Head of caudate nucleus (tissue), 42 donors: ENCODE data around the gene BRDT.
"Not testable (repeated sequence)": the region's sequence is repeated elsewhere in the genome, so short reads cannot be mapped to it uniquely, and the experiment has no call there.

Source experiments
- DNase-seq, 42 donors: peaks; one replicate each; pipeline versions ENCODE4 v3.0.0 to v3.0.0-alpha.2; 2020 to 2021; ENCODE audit warnings: mixed read lengths in 7 of 42
- intact Hi-C: fragments of 100-400 bp; cut with DNase I; formaldehyde crosslinking; loops from one replicate; pipeline ENCODE4 v1.15.0; 2022

The BRDT gene

DNA sequence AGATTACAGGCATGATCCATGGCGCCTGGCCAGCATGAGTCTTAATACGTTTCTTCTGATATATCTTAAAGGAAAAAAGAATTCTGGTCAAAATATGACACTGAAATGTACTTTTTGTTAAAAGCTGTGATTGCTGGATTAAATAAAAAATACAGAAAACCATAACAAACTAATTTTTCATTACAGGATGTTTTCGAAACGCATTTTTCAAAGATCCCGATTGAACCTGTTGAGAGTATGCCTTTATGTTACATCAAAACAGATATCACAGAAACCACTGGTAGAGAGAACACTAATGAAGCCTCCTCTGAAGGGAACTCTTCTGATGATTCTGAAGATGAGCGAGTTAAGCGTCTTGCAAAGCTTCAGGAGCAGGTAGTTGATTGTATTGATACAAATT is 30.2 kb downstream of the BRDT start:
- intact Hi-C loops = no loop called here
- DNase-seq = no peak

DNA sequence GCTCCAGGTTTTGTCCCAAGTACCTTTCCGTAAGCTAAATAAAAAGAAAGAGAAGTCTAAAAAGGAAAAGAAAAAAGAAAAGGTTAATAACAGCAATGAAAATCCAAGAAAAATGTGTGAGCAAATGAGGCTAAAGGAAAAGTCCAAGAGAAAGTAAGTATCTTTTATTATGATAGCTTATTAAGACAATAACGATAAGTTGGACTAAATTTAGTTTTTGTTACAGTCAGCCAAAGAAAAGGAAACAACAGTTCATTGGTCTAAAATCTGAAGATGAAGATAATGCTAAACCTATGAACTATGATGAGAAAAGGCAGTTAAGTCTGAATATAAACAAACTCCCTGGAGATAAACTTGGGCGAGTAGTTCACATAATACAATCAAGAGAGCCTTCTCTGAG is 31.5 kb downstream of the BRDT start:
- DNase-seq = no peak
- intact Hi-C loops = no loop called here

DNA sequence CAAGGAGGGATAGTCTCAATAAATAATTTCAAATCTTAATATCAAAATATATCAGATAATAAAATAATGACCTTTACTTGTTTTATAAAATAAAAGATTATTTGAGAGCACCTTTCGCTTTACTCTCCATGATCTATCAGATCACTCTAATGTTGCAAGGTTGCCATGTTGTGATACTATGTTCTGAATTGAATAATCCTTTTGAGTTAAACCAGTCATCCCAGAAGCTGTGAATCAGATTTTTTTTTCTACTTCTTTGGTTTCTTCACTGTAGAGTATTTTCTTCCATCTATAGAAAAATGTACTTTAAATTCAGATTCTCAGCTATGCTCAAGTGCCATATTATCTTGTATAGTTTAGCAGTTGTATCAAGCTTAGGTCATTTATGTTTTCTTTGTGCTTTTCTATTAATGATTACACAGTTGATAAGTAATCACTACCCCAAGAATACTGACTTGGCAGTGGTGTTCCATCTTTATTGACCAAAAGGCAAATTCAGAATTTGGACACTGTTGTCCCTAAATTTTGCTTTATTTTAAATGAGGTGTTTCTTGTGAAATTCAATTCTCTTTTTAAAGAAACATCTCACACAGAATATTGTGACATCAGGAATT is 32.9 kb downstream of the BRDT start:
- DNase-seq = no peak

DNA sequence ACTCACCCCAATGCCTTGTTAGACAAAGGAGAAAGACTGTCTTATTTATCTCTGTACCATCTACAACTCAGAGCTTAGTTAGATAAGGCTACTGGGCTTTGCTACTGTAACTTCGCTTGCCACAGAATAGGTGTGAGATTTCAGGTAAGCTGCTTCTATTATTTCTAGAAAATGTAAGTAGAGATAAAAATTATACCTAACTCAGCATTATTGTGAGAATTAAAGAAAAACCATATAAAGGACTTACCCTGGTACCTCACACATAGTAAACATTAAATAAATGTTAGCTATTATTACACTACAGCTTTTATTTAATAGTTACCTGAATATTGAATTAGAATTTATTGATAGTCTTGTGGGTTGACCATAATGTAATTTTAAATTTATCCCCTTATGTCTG is 44.1 kb downstream of the BRDT start:
- no peak for DNase-seq
- intact Hi-C loops = no loop called here

More for the DNA sequence above, 32.9 kb downstream of the BRDT start:
- intact Hi-C loops = no loop called here

DNA sequence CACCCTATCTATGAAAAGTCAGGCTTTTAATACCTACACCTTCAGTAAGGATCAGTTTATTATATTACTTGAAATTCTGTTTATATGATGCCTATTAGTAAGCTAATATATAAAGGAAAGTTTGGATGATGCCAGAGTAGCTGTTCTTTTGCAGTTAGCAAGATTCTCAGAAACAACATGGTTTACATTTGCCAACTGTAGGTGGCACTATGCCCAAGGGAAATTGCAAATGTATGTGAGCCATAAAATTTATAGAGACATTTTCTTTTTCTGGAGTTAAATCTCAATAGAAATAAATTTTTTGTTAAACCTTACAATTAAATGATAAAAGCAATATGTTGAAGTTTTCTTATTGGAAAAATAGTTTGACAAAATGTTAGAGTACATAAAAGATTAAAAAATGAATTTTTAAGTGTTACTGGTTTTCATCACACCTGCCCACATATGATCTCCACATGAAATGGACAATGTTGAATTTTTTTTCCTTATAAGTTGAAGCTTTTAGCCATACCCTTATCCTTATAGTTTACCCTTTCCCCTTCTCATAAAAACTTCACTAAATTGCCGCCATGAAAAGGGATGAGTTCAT is 48.5 kb downstream of the BRDT start:
- DNase-seq = peak in 26 of 42 donors; percentile 10 to 77 (median 44)
- intact Hi-C loops = loop anchor here (5.0 kb wide), 1 partner anchor 295 kb away; no protein-coding TSS in a partner anchor

DNA sequence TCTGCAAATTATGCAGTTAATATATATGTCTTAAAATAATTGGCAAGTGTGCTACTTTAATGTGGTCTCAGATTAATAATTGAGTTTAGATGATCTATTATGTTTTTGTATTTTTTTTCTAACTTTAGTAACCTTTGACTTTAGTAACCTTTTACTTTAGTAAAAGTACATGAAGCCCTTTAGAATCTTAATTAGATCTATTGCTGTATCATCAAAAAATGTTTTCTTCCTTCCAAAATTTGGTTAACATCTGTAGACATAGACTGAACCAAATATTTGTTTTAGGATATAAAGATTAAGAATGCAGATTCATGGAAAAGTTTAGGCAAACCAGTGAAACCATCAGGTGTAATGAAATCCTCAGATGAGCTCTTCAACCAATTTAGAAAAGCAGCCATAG is 54.9 kb downstream of the BRDT start:
- no peak for DNase-seq
- intact Hi-C loops = no loop called here

DNA sequence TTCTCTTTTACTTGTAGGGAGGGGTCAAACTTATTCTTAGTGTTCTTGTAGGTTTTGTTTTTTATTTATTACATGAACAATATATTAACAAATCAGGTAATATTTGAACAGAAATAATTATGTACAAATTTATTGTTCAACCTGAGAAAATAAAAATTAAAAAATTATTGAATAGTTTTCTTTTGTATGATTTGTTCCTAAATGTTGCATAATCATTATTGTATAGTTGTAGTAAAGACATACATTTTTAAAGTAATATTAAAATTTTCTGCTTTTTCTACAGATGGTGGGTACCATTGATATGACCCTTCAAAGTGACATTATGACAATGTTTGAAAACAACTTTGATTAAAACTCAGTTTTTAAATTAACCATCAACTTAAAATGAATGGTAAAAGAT is 64.7 kb downstream of the BRDT start:
- DNase-seq = no peak
- intact Hi-C loops = no loop called here

DNA sequence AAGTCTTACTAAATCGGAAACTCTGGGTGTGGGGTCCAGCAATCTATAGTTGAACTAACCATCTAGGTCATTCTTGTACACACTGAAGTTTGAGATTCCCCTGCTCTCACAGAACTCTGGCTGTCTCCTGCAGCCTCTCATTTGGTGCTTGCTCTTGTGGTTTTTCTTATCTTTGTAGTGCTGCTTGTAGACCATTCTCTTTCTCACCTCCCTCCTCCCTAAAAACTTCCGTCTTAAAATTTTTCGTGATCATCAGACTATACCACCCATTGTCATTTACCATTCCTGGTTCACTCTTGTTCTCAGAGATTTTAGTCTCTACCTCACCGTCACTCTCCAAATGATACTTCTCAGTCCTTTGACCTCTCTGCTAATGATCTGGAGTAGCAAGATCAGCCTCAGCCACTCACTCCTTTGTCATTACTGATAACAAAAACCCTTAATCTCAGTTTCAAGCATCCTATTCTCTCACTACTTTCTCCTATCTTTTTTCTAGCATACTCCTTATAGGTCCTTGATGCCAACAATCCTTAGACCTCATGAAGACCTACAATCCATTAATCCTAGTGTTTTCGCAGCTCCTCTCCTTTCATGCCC is 67.6 kb downstream of the BRDT start:
- intact Hi-C loops = no loop called here
- no peak for DNase-seq

DNA sequence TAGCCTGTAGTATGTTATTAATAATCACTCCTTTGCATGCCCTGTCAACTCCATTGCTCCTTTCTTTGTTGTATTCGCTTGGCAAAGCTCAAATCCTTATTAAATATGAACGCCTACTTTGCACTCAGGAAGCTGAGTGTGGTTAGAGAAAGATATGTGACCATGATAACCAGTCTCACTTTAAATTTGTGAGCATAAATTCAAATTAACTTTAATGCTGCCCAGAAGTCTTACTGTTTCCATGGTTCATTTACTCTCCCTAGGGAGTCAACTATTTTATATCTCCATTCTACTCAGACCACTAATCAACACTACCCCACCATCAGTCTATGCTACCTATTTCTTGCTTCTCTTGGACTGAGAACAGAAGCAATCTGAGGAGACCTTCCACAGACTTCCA is 68.5 kb downstream of the BRDT start:
- DNase-seq = no peak
- intact Hi-C loops = no loop called here

DNA sequence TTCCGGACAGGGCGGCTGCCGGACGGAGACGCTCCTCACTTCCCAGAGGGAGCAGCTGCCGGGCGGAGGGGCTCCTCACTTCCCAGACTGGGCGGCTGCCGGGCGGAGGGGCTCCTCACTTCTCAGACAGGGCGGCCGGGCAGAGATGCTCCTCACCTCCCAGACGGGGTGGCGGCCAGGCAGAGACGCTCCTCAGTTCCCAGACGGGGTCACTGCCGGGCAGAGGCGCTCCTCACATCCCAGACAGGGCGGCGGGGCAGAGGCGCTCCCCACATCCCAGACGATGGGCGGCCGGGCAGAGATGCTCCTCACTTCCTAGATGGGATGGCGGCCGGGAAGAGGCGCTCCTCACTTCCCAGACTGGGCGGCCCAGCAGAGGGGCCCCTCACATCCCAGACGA is 76.8 kb downstream of the BRDT start:
- intact Hi-C loops = not testable (repeated sequence)

DNA sequence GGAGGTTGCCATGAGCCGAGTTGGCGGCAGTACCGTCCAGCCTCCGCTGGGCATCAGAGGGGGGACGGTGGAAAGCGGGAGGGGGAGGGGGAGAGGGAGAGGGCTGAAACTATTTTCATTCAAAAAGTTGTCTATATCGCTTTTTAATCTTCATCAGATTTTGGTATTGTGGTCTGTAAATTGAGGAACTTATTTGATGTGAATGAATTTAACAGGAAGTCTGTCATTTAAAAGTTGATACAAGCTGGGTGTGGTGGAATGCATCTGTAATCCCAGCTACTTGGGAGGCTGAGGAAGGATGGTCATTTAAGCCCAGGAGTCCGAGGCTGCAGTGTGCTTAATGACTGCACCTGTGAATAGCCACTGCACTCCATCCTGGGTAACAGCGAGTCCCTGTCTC is 77.6 kb downstream of the BRDT start:
- intact Hi-C loops = no loop called here
- no peak for DNase-seq

More for the DNA sequence above, 76.8 kb downstream of the BRDT start:
- not testable (repeated sequence) for DNase-seq

DNA sequence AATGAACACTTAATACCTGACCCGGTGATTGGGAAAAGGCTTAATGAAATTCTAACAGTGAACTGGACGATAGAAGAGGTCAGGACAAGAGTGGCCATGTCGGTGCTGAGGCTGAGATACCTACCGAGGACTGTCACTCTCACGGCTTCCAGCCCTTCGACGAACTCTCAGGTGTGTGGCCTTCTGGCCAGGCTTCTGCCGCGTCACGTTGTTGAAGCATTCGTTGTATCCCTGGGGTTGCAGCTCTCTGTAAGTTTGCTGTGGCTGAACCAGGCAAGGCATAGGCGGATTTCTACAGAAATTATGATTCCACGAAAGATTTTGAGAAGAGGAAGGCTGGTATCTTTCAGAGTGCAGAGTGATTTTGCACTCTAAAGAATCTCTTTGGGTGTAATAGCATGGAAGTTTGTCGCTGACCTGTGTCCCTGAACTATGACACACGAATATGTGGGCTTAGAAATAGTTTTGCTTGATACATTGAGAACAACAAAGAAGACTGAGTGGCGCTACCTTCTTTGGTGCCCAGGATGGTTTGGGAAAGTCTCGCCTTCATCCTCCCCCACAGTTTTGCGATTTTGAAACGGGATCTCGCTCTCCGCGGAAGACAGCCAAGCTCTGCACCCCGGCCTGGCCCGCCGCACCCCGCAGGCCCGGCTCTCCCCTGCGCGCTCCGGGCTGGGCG is 80.2 kb downstream of the BRDT start:
- intact Hi-C loops = no loop called here
- peak in 6 of 42 donors; percentile 8 to 48 (median 16) for DNase-seq

DNA sequence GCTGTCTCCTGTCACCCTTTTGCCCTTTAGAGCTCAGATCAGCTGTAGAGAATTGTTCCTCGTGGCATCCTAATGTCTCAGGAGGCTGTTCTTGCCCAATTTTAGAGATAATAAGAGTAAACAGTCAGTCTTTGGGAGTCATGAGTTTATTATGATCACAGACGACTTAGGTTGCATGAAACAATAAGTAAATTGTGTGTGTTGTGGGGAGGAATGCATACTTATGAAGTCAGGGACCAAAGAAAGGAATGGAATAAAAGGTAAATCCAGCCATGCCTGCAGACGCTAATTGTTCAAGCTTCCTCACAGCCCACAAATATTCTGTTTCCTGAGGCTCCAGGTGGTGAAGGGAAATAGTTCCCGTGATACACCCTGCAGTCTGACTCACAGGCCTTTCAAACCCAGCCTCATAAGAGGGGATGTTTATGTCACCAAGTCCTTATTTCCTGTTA is 81.5 kb downstream of the BRDT start:
- DNase-seq = peak in 24 of 42 donors; percentile 16 to 72 (median 44)
- intact Hi-C loops = loop anchor here (1.0 kb wide), 1 partner anchor 18 kb away; no protein-coding TSS in a partner anchor

DNA sequence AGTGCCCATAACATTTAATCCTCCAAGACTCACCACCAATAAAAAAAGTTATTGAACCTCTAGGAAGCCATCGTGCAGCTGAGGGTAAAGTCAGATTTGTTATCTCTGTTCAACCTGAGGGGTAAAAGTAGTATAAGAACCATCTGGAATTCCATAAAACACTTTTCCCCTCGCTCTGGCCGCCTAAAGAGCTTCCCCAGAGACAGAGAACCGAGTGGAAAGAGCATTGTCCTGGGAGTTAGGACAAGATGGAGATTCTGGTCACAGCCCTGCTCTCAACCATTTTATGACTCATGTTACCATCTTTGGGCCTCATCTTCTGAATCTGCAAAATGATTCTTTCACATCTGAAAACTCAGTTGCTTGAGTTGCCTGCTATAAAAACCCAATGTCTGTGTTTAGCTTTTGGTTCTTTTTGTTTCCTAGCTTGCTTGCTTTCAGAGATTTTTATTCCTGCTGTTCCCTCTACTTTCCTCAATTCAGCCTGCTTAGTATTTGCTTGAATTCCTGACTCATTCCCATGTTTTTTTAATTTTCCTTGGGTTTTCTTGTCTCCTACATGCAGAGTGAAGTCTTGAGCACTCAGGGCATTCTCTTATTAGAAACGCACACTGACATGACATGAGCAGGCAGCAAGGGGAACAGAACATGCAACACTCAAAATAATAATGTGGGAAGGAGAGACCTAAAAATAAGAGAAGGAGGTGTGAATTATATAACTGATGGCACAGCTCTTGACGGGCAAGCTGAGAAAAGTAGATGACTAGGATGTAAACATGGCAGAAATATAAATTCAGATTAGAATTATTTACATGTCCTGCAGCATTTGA is 82.3 kb downstream of the BRDT start:
- intact Hi-C loops = no loop called here
- DNase-seq = peak in 16 of 42 donors; percentile 11 to 77 (median 42)

DNA sequence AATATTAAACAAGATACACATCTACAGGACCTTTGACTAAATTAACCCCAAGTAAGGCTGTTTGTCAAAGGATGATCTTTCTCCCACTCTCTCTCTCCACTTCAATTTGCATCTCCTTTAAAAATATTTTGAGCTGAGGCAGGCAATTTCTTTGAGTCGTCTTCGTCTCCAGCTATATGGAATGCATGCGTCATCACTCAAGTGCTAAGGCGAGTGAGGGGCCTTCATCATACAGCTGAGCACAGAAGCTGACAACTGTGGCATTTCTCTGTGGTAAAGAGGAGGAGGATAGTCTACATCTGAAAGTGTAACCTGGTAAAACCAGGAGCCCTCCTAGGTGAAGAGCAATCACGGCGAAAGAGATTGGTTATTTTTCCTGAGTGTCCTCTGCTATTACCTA is 88.2 kb downstream of the BRDT start:
- peak in 4 of 42 donors; percentile 12 to 52 (median 31) for DNase-seq

DNA sequence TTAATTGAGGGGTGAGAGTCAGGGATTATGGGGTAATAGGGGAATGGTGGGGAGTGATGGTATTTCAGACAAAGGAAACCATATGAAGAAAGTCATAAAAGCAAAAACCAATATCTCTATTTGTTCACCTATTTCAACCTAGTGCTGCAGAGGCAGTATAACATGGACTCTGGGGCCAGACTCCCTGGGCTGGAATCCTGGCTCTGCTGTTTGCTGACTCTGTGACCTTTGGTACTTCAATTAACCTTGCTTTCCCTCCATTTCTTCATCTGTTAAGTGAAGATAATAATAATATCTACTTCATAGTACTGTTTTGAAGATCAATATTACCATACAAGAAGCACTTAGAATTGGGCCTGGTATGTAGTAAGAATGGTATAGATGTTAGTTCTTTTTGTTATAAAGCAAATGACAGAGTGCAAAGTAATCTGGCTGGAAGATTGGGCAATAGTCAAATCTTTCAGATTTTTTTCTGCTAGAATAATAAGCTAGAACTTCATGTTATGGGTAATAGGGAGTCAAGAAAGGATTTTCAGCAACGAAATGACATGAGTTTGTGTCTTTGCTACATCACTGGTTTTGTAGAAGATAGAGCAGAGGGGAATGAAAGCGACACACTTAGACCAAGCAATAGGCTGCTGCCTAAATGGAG is 89.6 kb downstream of the BRDT start:
- DNase-seq = no peak
- intact Hi-C loops = no loop called here

More for the DNA sequence above, 88.2 kb downstream of the BRDT start:
- intact Hi-C loops = no loop called here

DNA sequence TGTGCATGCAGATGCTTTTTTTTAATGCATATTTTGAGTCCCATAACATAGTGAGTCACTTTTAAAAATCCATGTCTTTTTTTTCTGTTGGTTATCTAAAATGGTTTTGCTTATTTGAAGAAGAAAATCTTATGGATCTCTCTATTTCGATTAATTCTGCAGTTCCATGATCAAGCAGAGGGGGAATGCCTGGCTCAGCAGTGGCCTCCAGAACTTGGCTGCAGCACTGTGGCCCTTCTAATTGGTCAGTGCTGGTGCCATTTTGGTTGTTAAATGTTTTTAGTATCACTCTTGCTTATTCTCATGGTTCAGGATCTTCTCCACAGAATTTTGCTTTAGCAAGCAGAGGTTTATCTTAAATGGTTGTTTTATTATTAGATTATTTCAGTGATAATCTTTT is 91.8 kb downstream of the BRDT start:
- DNase-seq = no peak

DNA sequence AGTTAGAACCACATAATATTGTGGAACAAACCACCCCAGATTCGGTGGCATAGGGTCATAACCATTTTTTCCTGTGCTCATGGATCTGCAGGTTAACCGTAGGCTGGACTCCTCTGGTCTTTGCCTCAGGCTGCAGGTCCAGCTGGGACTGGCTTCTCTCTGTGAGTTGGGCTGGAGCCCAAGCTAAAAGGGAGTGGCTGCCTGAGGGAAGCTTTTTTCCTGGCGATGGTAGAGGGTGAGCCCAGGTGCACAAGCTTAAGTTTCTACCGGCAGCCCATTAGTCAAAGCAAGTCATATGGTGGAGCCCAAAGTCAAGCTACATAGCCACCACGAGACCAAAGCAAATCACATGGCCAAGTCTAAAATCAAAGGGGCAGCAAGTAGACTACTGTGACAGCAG is 94.4 kb downstream of the BRDT start:
- DNase-seq = no peak
- intact Hi-C loops = no loop called here

More for the DNA sequence above, 91.8 kb downstream of the BRDT start:
- intact Hi-C loops = no loop called here
